Measurements from ENCODE around the gene LRRC37A.
A peak's percentile ranks its signal among the peaks of the same experiment; 100 is the strongest.
"Not testable (repeated sequence)": the region's sequence is repeated elsewhere in the genome, so short reads cannot be mapped to it uniquely, and the experiment has no call there.

The LRRC37A gene

DNA sequence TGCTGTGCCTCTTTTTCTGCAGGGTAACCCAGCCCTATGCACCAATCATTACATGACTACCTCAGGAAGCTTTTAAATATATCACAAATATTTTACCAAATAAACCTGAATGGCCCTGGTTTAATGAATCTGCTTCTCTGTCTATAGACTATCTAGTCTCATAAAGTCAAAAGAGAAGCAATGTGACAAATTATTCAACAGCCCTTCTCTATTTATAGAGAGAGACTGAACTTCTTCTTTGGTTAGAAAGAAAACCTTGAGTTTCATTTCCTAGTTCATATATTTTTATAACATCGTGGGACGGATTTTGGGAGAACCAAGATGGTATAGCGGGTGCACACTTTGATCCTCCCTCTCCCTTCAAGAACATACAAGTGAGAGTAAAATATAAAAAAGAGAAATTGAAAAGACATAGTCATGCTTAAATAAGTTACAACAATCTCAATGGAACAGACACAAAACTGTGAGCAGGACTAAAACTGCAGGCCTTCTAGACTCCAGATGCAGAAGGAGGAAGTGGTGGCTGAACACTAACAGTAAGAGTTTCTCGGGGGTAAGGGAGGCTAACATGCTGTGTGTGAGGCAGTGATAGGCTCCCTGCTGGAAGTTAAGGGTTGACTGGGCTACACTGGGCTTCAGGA, 3.9 kb upstream of the LRRC37A start:
- not testable (repeated sequence) for DNase-seq

DNA sequence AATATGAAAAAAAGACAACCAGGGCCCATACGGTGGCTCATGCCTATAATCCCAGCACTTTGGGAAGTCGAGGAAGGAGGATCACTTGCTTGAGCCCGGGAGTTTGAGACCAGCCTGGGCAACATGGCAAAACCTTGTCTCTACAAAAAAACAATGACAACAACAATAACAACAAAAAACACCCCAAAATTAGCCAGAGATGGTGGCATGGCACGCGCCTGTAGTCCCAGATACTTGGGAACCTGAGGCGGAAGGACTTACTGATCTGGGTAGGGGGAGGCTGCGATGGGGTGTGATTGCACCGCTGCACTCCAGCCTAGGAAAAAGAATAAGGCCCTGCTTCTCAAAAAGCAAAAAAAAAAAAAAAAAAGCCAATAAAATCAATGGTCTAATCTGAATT, 3.3 kb upstream of the LRRC37A start:
- DNase-seq: not testable (repeated sequence)

DNA sequence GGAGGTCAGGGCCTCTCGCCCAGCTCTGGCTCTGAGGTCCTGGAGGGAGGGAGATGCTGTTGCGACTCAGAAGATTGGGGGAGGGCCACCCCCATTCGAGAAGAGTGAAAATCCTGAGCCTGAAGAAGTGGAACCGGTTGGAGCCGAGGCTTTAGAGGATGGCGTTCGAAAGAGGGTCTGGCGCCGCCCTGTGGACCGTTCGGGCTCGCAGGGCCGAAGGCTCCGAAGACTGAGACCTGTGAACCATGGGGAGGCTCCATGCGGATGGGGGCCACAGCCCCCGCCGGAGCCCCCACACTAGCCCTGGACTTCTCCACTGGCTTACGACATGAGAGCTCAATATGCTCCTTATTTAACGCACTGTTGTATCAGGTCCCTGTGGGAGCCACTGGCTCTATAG, 46.3 kb downstream of the LRRC37A start:
- not testable (repeated sequence) for DNase-seq

DNA sequence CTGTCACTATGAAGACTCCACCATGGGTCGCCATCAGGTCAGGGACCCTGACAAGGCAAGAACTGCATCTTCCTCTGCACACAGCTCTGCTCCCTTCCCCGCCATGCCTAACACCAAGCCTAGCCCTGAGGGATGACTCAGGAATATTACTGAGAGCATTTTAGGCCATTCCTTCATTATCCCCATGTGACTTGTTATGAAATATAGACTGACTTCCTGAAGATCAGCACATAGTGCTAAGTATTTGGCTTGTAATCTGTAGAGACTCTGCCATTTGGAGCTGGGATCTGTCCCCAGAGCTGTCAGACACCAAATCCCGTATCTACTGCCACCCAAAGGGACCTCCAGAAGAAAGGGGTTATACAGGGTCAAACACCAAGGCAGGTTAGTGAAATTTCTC, 47.2 kb downstream of the LRRC37A start:
- not testable (repeated sequence) for DNase-seq

DNA sequence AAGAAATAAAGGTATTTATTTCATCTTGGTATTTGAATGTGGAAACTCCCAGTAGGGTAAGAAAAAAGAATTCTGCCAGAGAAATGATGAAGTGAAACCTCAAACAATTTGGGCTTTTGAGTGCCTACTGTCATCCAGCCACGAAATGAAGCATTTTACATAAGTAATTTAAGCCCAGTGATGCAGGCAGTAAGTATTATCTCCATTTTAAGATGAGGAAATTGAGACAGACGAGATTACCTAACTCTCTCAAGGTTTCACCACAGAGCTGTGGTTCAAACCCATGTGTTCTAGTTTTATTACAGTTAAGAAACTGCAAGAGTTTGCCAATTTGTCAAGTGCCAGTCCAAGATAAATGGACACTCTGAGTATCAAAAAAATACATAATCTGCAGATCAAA, 53.4 kb downstream of the LRRC37A start:
- not testable (repeated sequence) for DNase-seq

DNA sequence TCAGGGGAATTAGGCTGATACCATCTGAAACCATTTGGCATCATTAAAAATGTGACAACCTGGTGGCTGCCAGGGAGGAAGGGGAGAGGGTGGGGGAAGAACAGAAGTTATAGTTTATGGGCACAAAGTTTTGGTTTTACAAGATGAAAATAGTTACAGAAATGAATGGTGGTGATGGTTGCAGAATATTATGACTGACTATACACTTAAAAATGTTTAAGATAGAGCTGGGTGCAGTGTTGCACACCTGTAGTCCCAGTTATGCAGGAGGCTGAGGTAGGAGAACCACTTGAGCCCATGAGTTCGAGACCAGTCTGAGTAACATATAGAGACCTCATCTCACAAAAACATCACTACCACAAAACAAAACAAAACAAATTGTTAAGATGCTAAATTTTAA, 54.1 kb downstream of the LRRC37A start:
- DNase-seq: not testable (repeated sequence)

DNA sequence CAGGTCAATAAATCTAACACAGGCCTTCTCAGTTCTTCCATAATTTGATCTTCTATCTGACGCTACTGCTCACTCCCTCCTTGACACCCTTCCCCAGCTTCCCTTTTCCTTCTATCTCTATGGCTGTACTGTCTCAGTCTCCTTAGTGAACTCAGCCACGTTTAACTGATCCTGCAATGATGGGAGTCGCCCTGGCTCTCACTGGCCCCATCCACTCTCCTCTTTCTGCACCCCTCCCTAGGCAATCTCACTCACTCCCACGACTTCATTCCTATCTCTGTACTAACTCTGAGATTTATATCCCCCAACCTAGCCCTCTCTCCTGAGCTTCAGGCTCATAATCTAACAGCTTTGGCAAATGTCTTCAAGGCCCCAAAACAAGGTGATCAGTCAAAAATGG, 58.9 kb downstream of the LRRC37A start:
- not testable (repeated sequence) for DNase-seq

DNA sequence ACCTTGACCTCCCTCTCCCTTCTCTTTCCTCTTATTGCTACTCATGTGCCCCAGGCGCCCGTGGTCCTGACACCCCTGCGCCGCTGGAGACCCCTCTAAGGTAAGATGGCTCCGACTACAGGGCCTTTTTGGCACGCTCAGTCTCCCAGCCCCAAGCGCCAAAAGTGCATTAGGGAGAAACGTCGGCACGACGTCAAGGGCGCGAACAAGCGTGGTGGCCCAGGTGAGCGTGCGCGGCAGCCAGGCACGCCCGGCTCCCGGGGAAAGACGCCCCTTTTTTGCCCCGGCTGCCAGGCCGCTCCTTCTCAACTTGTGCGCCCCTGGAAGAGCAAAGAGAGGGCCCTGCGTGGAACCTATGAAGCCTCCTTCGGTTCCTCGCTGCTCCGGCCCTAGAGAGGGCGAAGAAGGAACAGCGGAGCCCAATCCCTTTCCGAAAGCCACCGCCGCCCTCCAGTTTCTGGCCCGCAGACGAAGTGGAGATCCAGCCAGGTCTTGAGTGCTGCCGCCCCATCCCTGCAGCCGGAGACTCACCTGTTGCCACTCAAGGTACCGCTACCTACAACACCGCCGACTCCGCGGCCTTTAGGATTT, 66.3 kb downstream of the LRRC37A start:
- DNase-seq: not testable (repeated sequence)

DNA sequence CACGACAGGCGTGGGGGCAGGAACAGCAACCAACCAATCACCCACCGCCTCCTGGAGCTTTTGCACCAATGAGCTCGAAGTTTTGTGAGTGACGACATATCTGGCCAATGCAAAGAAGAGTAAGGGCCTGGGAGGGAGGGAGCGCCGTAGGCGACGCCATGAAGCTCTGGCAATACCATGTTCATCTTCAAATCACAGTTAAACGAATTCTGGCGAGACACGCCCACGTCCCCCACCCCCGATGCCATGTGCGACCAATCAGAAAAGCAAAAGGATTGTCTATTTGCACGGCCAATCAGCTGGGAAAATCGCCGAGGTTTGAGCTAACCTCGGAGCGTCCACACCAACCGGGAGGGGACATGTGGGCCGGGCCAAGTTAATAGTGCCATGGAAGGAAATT, 66.8 kb downstream of the LRRC37A start, which contains the start of gene ARL17B:
ARL17B (minus strand) TSS at position 12 of the 400 bp plus-strand sequence. CDS start 3,369 bp downstream, outside the sequence.
- DNase-seq: peak; percentile 79

DNA sequence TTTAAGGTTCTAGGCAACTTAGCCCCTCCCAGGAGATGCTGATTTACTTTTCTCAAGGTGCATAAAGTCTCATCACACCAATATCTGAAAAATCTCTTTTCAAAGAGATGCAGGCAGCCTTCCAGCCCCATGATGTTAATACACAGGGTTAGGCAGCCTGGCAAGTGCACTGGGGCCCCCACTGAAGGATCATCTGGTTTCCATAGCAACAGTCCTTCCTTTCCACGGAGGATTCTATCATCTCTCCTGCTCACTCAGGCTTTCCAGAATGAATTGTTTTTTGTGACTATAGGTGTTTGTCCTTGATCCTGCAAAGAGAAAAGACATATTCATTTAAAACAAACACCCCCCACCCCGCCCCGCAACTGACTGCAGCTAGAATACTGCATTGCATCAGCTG, 72.6 kb downstream of the LRRC37A start:
- not testable (repeated sequence) for DNase-seq

DNA sequence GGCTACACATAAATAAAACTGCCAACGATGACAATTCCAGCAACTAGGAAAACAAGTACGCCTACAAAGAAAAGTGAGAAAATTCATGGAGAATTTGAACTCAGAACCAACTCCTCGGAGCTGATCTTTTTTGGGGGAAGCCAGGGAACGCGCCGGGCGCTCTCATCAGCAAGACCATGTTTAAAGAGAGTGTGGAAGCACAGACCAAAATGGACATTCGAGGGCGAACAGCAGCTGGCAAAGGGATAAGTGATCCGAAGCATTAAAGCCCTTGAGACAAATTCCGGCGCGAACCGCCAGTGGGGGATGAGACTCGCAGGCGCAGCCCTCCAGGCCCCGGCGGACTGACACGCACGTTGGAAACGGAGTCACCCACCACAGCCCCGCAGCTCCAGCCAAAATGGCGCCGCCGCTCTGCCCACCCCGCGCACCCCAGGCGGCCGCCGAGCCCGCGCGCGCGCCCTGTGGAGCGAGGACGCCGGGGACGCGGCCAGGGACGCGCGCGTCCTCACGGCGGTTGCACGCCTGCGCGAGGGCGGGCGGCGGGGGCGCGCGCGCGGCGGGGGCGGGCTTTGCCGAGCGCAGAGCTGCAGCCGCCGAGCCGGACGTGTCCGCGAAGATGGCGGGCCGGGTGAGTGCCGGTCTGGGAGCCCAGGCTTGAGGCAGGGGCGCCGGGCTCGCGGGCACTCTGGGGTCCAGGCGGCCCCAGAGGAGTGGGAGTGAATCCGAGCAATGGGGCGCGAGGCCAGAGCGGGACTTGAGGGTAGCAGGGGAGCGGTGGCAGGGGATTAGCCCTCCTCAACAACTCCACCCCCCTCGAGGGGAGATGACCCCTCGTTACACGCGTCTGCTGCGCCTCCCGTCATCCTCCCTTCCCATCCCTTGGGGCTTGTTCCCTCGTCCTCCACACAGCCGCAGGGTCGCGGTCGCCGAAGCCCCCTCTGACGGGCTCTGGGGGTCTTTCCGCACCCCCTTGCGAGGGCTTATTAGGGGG, 77.6 kb downstream of the LRRC37A start:
- DNase-seq: not testable (repeated sequence)

DNA sequence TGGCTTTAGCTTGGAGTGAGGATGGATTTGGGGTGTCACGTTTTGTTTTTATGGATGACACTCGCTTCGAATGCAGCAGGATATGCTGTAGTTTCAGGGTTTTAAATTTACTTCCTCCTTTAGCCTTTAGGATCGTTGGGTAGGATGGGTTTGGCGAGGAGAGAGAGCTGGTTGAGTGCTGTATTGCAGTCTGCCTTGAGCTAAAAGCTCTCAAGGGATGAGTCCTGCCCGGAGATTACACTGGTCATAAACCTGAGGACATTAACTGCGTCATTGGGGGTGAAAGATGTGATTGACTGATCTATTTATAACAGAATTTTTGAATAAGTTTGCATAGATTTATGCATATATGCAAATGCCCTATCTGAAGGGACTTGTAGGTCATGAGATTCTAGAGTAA, 78.5 kb downstream of the LRRC37A start:
- DNase-seq: not testable (repeated sequence)

DNA sequence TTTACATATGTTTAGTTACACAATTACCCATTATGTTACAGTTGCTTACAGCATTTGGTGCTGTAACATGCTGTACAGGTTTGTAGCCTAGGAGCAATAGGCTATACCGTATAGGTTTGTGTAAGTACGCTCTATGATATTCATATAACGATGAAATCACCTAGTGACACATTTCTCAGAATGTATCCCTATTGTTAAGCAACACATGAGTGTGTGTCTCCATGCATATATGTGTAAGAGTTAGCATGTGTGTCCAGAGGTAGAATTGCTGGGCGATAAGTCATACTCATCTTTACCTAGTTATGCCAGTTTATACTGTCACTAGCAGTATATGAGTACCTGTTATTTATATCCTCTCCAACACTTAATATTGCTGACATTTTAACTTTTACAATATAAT, 88.2 kb downstream of the LRRC37A start:
- not testable (repeated sequence) for DNase-seq

DNA sequence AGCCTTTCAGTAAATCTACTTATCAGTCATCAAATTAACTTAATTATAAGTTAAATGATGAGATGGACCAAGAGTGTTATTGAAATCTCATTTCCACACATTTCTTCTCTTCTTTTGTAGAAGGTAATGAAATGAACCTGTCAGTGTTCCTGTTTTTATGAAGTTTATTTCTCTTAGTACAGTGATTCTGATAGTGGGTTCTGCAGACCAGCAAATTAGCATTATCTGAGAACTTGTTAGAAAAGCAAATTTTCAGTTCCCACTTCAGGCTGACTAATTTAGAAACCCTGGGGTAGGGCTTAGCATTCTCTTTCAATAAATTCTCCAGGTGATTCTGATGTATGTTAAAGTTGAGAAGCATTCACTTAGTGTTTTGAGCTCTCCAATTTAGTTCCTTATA, 90.6 kb downstream of the LRRC37A start:
- DNase-seq: not testable (repeated sequence)
